ENCODE results near the gene MAP3K12. TPM values are rescaled to one million over a fixed set of nuclear protein-coding genes. Genes with fewer than 3 reads are reported as not detected.

The MAP3K12 gene
- polyA plus RNA-seq, 1 donor from 2014 or later, result 82.0 TPM

DNA sequence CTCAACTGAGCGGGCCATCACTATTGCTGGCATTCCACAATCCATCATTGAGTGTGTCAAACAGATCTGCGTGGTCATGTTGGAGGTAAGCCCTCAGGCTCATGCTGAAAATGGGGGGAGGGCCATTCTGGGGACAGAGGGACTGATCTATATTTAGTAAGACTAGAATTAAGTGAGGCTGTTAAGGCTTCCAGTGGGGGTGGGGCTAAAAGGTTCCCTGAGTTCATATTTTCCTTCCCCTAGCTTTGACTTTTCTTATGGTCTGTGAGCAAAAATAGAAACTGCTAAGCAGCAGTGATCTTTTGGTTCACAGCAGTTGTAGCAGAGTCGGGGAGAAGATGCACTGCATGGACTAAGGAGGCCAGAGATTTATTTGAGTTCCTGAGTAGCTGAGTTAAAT lies 38.2 kb downstream of the MAP3K12 start:
- peaks cover 13% of the 10 kb centered on the region for H3K36me3 ChIP-seq (ENCODE audit: insufficient read depth, low read length)
- H3F3A ChIP-seq (ENCODE audit: insufficient read depth, low read length, poor library complexity, severe bottlenecking), result no peaks in the 10 kb centered on the region
- H2AFZ ChIP-seq (ENCODE audit: low read depth, low read length), result no peak overlapping the region
- H3K4me2 ChIP-seq (ENCODE audit: low read length), result no peak overlapping the region
- H3K4me3 ChIP-seq (ENCODE audit: low read length), result no peak overlapping the region
- no peak overlapping the region for H3K9ac ChIP-seq (ENCODE audit: low read length)
- H3K79me2 ChIP-seq (replicated peaks; ENCODE audit: insufficient read depth, low read length), result peaks cover 32% of the 10 kb centered on the region
- H3K27ac ChIP-seq (ENCODE audit: low read length), result no peak overlapping the region
- H3K9me2 ChIP-seq (ENCODE audit: insufficient read depth, low read length), result no peaks in the 10 kb centered on the region
- H3K27me3 ChIP-seq (ENCODE audit: insufficient read depth, low read depth, low read length), result no peaks in the 10 kb centered on the region
- no peaks in the 10 kb centered on the region for H3K9me3 ChIP-seq (ENCODE audit: low read length)
- TF ChIP-seq, protein P1, sequence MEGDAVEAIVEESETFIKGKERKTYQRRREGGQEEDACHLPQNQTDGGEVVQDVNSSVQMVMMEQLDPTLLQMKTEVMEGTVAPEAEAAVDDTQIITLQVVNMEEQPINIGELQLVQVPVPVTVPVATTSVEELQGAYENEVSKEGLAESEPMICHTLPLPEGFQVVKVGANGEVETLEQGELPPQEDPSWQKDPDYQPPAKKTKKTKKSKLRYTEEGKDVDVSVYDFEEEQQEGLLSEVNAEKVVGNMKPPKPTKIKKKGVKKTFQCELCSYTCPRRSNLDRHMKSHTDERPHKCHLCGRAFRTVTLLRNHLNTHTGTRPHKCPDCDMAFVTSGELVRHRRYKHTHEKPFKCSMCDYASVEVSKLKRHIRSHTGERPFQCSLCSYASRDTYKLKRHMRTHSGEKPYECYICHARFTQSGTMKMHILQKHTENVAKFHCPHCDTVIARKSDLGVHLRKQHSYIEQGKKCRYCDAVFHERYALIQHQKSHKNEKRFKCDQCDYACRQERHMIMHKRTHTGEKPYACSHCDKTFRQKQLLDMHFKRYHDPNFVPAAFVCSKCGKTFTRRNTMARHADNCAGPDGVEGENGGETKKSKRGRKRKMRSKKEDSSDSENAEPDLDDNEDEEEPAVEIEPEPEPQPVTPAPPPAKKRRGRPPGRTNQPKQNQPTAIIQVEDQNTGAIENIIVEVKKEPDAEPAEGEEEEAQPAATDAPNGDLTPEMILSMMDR (IDR thresholded peaks at IDR 0.05; ENCODE audit: poor library complexity, severe bottlenecking), result no peak
- TF ChIP-seq SMC3 (conservative IDR thresholded peaks at IDR 0.05; ENCODE audit: poor library complexity), result no peak
- TF ChIP-seq RAD21 (conservative IDR thresholded peaks at IDR 0.05), result no peak
- TF ChIP-seq, protein P2, sequence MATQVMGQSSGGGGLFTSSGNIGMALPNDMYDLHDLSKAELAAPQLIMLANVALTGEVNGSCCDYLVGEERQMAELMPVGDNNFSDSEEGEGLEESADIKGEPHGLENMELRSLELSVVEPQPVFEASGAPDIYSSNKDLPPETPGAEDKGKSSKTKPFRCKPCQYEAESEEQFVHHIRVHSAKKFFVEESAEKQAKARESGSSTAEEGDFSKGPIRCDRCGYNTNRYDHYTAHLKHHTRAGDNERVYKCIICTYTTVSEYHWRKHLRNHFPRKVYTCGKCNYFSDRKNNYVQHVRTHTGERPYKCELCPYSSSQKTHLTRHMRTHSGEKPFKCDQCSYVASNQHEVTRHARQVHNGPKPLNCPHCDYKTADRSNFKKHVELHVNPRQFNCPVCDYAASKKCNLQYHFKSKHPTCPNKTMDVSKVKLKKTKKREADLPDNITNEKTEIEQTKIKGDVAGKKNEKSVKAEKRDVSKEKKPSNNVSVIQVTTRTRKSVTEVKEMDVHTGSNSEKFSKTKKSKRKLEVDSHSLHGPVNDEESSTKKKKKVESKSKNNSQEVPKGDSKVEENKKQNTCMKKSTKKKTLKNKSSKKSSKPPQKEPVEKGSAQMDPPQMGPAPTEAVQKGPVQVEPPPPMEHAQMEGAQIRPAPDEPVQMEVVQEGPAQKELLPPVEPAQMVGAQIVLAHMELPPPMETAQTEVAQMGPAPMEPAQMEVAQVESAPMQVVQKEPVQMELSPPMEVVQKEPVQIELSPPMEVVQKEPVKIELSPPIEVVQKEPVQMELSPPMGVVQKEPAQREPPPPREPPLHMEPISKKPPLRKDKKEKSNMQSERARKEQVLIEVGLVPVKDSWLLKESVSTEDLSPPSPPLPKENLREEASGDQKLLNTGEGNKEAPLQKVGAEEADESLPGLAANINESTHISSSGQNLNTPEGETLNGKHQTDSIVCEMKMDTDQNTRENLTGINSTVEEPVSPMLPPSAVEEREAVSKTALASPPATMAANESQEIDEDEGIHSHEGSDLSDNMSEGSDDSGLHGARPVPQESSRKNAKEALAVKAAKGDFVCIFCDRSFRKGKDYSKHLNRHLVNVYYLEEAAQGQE (IDR thresholded peaks at IDR 0.05; ENCODE audit: borderline replicate concordance), result no peak
- no peak for TF ChIP-seq EZH2 (IDR thresholded peaks at IDR 0.05; ENCODE audit: borderline replicate concordance, insufficient read depth, low read length, poor library complexity, severe bottlenecking)
- TF ChIP-seq TAF1 (IDR thresholded peaks at IDR 0.05; ENCODE audit: low read depth), result no peak
- TF ChIP-seq POLR2AphosphoS5 (IDR thresholded peaks at IDR 0.05), result no peak
- TF ChIP-seq EP300 (conservative IDR thresholded peaks at IDR 0.05; ENCODE audit: poor library complexity, severe bottlenecking), result no peak
- TF ChIP-seq MXI1 (conservative IDR thresholded peaks at IDR 0.05; ENCODE audit: poor library complexity, severe bottlenecking), result no peak
- peaks cover 25% of the 10 kb centered on the region for H4K20me1 ChIP-seq (ENCODE audit: insufficient read depth)

- H3K79me2 ChIP-seq (replicated peaks; ENCODE audit: insufficient read depth, low read length), result peaks cover 46% of the 10 kb centered on the region
These were observed 40.2 kb downstream of the MAP3K12 start for GRCh38 chr12:53459097-53459496.

More at GRCh38 chr12:53459097-53459496, 40.2 kb downstream of the MAP3K12 start:
- Histone ChIP-seq H4K20me1 (ENCODE audit: insufficient read depth) (peaks cover 30% of the 10 kb centered on the region), H3K9me2 (ENCODE audit: insufficient read depth, low read length) (no peaks in the 10 kb centered on the region), H3K27ac (ENCODE audit: low read length) (no peak overlapping the region), H3K4me2 (ENCODE audit: low read length) (no peak overlapping the region), H3K9ac (ENCODE audit: low read length) (no peak overlapping the region), H3K27me3 (ENCODE audit: insufficient read depth, low read depth, low read length) (no peaks in the 10 kb centered on the region), H3K9me3 (ENCODE audit: low read length) (no peaks in the 10 kb centered on the region), H2AFZ (ENCODE audit: low read depth, low read length) (no peak overlapping the region), H3K4me3 (ENCODE audit: low read length) (no peak overlapping the region), H3K36me3 (ENCODE audit: insufficient read depth, low read length) (peaks cover 22% of the 10 kb centered on the region), H3F3A (ENCODE audit: insufficient read depth, low read length, poor library complexity, severe bottlenecking) (no peaks in the 10 kb centered on the region)
- TF ChIP-seq MXI1 (conservative IDR thresholded peaks at IDR 0.05; ENCODE audit: poor library complexity, severe bottlenecking) (no peak), EZH2 (IDR thresholded peaks at IDR 0.05; ENCODE audit: borderline replicate concordance, insufficient read depth, low read length, poor library complexity, severe bottlenecking) (no peak), POLR2AphosphoS5 (IDR thresholded peaks at IDR 0.05) (no peak), SMC3 (conservative IDR thresholded peaks at IDR 0.05; ENCODE audit: poor library complexity) (no peak), TAF1 (IDR thresholded peaks at IDR 0.05; ENCODE audit: low read depth) (no peak), EP300 (conservative IDR thresholded peaks at IDR 0.05; ENCODE audit: poor library complexity, severe bottlenecking) (no peak), RAD21 (conservative IDR thresholded peaks at IDR 0.05) (no peak)
- TF ChIP-seq, protein P1 (IDR thresholded peaks at IDR 0.05; ENCODE audit: poor library complexity, severe bottlenecking), result no peak
- TF ChIP-seq, protein P2 (IDR thresholded peaks at IDR 0.05; ENCODE audit: borderline replicate concordance), result no peak

Data from neural cell (in vitro differentiated cells).